T-helper 1 cell treated with Interleukin-12 subunit alpha and Interleukin-12 subunit beta and Interleukin-4 antibody, amounts not matched to agents 30 ng/mL and 1 ng/mL, for 36 hours (primary cell): ENCODE data around the gene ERICH3. TPM values are rescaled to one million over a fixed set of nuclear protein-coding genes. Genes with fewer than 3 reads are reported as not detected.

Experiments
- intact Hi-C: fragments of 100-400 bp; cut with micrococcal nuclease; formaldehyde crosslinking; loops from one replicate; pipeline ENCODE4 v1.15.1; 2024
- total RNA-seq: library from RNA; stranded (reverse); gene quantifications from 2 replicates; pipeline ENCODE4 v1.2.3, GENCODE V29; 2022

ERICH3 gene
- total RNA-seq, 1 donor from 2014 or later, result not detected

GRCh38 chr1:74592580-74593355, 80.8 kb downstream of the ERICH3 start:
- intact Hi-C loops, result no loop called here

GRCh38 chr1:74591949-74592348, 81.6 kb downstream of the ERICH3 start:
- intact Hi-C loops, result no loop called here

- intact Hi-C loops, result no loop called here
These were observed 83.3 kb downstream of the ERICH3 start for GRCh38 chr1:74590288-74590687.

GRCh38 chr1:74587888-74588287, 85.7 kb downstream of the ERICH3 start:
- intact Hi-C loops, result no loop called here

DNA sequence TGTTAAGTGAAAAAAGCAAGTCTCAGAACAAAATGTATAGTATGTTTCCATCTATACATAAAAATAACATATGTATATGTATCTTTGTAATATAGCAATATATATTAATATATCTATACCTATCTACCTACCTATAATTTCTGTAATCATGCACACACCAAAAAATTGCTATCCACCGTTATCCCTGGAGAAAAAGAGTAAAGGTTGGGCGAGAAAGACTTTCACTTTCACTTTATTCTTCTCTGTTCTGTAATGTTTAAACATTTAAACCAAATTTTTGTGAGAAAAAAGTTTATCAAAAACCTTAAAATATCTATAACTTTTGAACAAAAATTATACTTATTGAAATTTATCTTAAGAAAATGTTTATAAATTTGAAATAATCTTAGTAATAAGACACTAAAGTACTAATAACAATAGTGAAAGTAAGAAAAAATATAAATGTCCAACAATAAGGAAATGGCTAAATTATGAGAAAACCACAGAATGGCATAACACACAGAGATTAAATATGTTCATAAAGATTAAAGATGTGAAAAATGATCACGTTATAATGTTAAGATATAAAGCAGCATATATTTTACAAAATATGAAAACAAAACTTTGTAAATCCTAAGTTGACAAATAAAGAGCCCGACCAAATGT, 87.2 kb downstream of the ERICH3 start:
- intact Hi-C loops, result no loop called here

DNA sequence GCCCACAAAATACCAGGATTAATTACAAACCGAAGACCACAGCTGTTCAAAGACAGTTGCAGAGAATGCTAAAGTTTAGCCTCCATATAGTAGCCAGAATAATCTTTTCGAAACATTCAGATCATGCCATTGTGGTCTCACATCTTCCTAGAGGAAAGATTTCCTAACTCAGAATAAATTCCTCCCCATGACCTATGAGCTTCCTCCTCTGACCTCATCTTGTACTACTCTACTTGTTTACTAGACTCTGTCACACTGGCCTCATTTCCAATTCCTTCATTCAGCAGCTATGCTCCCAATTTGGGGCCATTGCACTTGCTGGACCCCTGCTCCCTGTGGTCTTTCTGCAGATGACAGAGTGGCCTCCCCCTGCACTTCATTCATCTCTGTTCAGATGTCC, 89.4 kb downstream of the ERICH3 start:
- intact Hi-C loops, result no loop called here

DNA sequence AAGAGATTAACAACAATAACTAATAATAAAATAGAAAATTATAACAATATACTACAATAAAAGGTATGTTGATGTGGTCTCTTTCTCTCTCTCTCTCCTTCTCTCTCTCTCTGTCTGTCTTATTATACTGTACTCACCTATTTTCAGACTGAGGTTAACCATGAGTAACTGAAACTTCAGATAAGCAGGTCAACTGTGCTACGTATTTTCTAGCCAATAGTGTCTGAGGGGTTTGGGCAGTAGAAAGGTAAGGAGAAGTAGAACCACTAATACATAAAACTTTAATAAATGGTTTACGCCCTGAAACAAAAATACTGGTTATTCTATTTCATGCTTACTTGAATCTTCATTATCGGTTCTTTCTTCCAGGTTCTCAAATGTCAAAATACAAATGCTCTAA, 90.2 kb downstream of the ERICH3 start:
- intact Hi-C loops, result no loop called here

- intact Hi-C loops, result no loop called here
These were observed 94.2 kb downstream of the ERICH3 start for GRCh38 chr1:74579425-74579824.

DNA sequence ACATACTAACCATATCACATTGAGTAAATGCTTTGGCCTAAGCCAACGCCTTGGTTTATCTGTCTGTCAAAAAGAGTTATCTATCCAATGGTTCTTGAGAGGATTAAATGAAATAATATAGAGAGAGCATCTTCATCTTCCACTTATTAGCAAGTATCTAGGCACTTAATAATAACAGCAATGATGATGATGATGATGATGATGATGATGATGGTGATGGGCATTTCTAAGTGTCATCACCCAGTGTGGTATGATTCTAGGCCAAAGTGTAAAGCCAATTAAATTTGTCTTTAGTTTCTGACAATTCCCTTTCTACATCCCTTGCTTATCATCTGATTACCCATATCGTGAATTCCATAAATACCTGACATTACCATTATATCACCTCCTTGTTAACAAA, 95.5 kb downstream of the ERICH3 start:
- intact Hi-C loops, result no loop called here

DNA sequence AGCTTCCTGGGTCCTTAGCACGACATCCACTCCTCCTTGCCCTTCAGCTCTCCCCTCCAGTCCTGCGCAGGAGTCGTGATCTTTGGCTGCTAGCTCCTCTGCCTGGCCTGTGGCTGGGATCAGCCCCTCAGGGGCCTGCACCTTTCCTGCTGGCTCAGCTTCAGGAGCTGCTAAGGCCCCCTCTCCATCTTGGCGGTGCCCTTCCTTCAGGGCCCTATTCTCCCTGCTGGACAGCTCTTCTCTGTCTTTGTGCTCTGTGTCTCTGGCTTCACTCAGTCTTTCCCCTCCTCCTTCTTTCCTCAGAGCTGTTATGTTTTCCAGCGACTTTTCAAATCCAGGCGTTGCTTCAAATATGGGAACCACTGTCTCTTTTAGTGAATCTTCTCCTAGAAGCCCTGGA, 101.7 kb downstream of the ERICH3 start:
- intact Hi-C loops, result no loop called here

GRCh38 chr1:74571493-74571800, 102.1 kb downstream of the ERICH3 start:
- intact Hi-C loops, result no loop called here

- intact Hi-C loops, result no loop called here
These were observed 102.6 kb downstream of the ERICH3 start for GRCh38 chr1:74570797-74571492.

GRCh38 chr1:74549932-74550331, 123.7 kb downstream of the ERICH3 start:
- intact Hi-C loops, result no loop called here

DNA sequence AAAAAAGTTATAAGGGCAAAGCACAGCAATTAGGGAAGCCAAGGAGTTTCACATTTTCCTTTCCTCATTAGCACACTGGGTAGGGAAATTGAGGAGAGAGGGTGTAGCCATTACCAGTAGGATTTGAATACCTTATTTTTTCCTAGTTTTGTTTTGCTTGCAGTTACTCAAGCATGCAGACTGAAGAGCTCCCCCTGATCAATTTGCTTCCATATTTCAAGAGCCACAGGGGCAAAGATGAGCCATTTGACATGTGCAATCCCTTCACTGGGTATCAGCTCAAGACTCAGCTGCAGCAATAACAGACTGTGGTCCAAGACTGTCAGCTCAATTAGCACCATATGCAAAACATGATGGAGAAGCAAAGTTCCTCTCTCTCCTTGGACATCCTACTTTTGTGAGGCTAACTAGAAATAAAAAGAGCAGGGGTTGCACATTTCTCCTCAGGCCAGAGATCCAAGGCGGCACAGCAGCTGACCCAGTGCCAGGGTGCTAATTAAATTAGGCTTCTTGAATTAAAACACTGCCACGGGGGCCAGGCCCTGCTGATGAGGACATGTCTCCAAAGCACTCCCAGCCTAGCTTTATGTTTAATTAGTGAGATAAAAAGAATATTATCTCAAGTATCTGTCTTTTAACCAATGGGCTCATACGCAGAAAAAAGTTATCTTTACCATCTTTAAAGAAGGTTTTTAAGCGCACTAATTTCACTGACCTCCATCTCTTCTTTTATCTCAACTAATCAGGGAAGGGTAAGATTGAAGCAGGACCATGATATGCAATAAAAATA, 124.4 kb downstream of the ERICH3 start:
- intact Hi-C loops, result no loop called here

GRCh38 chr1:74545821-74546220, 127.8 kb downstream of the ERICH3 start:
- intact Hi-C loops, result no loop called here

DNA sequence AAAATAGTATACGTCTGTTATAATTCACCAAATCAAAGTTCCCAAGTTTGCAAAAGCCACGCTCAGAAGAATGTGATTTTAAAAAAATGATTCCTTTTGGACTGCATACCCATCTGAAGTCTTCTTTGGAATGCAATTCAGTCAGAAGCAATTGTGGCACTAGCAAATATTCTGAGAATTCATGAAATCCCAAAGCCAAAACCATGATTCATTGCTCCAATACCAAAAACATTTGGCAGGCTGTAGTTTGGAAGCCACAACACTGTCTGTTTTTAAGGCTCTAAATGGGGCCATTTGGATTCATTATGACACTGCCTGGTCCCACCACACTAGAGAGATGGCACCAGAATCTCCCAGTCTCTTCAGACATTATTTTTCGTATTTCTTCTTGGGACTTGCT, 139.4 kb downstream of the ERICH3 start:
- intact Hi-C loops, result no loop called here

DNA sequence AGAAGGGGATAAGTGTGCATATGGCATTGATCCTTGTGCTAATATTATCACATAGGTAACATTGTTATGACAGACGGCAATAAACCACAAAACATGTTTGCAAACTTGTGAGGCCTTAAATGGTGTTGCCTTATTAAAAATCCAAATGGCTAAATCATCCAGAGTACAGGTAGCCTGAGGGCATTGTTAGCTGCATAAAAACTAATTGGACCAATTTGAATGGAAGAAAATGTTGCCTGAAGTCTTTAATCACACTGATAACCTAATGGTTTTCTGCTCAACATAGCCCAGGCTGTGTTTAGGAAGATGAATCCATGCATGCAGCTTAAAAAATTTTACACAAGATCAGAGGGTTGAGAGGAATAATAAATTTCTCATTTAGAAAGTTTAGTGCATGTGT, 141.8 kb downstream of the ERICH3 start:
- intact Hi-C loops, result no loop called here

GRCh38 chr1:74530892-74531291, 142.7 kb downstream of the ERICH3 start:
- intact Hi-C loops, result no loop called here

DNA sequence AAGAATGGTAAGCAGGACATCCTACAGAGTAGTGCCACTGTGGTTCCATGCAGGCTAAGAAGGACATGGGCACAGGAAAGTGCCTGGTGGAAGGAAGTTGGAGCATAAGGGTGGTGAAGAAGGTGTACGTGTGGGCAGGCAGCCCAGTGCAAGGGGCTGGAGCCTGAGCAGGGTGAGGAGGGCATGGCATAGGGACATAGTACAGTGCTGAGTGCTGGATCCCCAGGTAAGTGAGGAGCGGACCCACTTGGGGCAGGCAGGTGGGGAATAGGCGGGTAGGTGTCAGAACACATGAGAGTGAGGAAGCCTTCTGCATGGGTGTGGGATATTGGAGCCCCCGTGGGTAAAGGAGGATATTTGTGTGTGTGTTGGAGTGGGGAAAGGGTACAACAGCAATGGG, 145.5 kb downstream of the ERICH3 start:
- intact Hi-C loops, result no loop called here

DNA sequence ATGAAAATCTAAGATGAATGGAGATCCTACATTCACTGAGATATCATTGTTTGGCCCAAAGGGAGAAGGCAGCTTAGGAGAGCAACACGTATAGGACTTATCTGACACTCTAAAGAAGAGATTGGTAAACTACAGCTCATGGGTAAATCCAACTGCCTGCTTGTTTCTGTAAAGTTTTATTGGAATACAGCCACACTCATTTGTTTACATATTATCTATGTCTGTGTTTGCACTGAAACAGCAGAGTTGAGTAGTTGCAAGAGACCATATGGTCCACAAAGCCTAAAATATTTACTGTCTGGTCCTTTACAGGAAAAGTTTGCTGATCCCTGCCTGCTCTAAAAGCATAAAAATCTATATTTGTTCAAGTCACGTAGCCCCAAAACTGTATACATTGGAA, 146.9 kb downstream of the ERICH3 start:
- intact Hi-C loops, result no loop called here

- intact Hi-C loops, result no loop called here
These were observed 149.6 kb downstream of the ERICH3 start for GRCh38 chr1:74523873-74524480.
